HG02610 (cell line): Measurements from ENCODE around the gene TMEM106C.

ENCODE experiments used
- ATAC-seq: cut with Tn5 transposase; IDR thresholded peaks from one replicate; pipeline ENCODE4 v1.9.1; 2021; ENCODE audit warnings: mild to moderate bottlenecking, moderate library complexity; ENCODE audit not compliant: unreplicated experiment

Gene TMEM106C

GRCh38 chr12:47963340-47964040 lies at the start of gene TMEM106C:
TSS of gene TMEM106C (plus strand) at chr12:47963596. CDS start at chr12:47964237, 641 bp downstream.
- peak; percentile 90 for ATAC-seq

DNA sequence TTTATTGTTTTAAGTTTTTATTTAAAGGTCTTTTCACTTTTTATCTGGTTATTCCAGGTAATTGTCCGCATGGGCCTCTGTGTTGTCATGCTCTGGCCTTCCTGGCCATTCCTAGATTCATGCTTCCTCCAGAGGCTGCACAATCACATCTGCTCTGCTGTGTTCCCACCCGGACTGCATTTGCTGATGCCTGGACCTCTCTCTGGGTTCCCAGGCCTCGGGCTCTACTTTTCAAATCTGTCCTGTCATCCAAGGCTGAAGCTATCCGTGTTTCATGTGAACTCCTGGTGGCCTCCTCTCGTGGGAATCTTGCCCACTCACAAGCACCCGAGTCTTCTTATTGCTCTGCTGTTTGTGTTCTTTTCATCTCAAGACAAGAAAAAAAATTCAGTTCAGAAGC lies 42.5 kb upstream of the TMEM106C start:
- no peak for ATAC-seq

DNA sequence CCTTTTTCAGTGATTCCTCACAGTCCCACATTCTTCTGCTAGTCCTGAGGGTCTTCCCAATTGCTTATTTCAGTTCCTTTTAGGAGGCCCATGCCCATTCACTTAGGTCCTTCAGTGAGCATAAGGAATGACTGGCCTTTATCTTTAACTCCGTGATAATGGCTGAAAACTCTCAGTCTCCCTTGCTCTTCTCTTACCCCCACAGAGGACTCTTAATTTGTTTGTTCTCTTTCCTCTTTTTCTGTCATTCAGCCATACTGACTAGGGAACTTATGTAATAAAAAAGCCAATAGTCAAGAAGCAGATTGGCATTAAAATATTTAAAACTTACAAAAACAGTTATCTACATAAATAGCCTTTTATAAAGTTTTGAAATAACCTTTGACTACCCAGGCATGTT lies 41.5 kb upstream of the TMEM106C start:
- ATAC-seq, result no peak

- no peak for ATAC-seq
These were observed 36.0 kb upstream of the TMEM106C start for GRCh38 chr12:47927346-47927745.

DNA sequence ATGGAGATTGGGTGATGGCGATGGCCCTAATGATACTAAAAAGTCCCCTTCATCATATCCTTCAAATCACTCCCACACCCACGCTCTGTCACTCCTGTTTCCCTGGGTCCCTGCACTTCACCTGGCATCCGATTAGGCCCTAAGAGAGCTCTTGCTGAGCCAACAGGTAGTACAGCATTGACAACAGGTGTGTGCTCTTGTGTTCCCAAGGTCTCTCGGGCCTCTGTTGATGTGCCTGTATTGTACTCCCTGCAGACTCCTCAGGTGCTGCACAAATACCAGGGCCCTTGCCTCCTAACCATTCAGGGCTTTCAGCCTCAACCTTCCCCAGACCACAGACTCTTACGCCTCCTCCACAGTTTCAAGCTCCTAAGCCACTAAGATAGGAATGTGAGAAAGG lies 32.8 kb upstream of the TMEM106C start:
- ATAC-seq, result no peak

- no peak for ATAC-seq
These were observed 32.2 kb upstream of the TMEM106C start for GRCh38 chr12:47931187-47931586.

DNA sequence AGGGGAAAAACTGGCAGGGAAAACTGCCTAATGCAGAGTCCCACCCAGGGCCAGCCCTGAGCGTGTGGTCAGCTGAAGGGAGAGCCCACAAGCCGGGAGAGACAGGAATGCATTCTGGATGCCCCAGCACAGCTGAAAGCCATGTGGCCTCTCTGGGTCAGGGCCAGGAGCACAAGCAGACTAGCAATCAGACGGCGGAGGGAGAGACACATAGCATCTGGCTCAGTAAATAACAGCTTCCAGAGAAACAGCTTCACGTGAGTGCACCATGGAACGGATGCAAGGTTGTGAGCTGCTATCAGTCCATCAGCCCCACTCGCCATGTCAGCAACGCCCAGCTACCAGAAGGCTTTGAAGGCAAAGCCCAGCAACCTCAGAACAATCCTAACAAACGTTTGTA lies 28.2 kb upstream of the TMEM106C start:
- ATAC-seq, result no peak

DNA sequence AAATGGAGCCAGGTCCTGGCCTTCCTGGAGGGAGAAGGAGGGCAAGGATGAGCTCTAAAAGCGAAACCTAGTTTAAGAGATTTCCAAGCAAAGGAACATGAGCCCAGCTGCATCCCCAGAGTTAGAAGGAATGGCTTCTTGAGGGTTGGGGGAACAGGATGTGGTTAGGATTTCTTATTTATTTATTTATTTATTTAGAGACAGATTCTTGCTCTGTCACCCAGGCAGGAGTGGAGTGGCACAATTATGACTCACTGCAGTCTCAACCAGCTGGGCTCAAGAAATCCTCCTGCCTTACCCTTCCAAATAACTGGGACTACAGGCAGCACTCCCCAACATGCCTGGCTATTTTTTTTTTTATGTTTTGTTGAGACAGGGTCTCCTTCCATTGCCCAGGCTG lies 25.3 kb upstream of the TMEM106C start:
- ATAC-seq, result no peak

DNA sequence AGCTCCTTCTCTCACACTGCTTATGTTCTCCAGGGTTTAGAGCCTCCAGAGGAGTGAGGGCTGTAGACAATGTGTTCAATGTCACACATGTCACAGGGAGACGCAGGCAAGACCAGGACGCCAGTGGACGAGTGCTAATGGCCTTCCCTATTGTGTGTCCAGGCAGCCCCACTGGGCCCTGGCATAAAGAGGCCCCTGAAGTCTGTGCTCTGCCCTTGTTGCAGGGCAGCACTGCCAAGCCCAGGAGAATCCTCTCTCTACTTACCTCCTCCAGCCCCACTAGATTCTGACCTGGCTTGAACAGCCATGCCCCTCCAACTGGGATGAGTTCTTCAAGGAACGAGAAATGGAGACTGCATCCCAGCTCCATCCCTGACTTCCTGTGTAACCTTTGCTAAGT lies 24.8 kb upstream of the TMEM106C start:
- ATAC-seq, result no peak

- ATAC-seq, result no peak
These were observed 24.3 kb upstream of the TMEM106C start for GRCh38 chr12:47939009-47939601.

- ATAC-seq, result no peak
These were observed 22.5 kb upstream of the TMEM106C start for GRCh38 chr12:47940773-47941474.

DNA sequence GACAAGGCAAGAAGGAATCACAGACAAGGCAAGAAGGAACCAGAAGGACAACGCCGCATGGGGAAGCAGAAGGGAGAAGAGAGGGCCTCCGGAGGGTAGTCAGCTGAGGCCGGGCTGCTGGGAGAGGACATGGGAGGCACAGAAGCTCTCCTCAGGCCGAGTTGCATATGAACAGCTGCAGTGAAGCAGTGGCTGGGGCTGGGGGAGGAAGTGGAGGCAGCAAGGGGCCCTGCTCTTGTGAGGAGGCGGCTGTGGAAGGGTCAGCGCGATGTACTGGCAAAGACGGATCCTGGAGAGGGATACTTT lies 22.0 kb upstream of the TMEM106C start:
- ATAC-seq, result no peak

DNA sequence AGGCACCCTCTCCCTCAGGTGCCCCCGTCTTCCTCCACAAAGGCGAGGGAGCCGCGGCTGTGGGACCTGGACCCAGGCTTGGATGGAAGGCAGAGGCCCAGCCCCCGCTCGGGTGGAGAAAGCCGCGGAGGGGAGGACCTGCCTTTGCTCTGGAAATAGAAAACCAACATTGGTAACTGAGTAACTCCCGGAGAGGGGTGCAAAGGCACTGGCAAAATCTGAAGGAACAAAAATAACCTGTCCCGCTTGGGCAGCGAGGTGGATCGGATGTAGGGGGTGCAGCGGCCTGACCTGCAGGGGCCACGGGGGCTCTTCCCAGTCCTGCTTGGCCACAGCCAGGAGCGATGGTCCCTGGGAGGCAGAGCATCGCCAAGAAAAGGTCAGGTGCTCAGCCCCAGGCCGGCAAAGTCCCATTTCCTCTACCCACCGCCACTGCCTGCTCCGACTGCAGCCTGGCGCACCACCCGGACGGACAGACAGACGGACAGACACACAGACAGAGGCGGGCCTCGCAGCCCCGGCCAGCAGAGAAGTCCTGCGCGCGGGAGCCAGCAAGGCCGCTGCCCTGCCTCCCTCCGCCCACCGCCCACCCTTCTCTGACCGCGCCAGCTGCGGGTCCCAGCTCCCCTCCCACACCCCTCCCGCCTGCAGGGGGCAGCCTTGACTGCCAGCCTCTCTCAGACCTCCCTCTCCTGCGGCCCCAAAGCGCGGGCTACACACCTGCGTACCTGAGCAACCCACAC lies 21.4 kb upstream of the TMEM106C start:
- ATAC-seq, result no peak

DNA sequence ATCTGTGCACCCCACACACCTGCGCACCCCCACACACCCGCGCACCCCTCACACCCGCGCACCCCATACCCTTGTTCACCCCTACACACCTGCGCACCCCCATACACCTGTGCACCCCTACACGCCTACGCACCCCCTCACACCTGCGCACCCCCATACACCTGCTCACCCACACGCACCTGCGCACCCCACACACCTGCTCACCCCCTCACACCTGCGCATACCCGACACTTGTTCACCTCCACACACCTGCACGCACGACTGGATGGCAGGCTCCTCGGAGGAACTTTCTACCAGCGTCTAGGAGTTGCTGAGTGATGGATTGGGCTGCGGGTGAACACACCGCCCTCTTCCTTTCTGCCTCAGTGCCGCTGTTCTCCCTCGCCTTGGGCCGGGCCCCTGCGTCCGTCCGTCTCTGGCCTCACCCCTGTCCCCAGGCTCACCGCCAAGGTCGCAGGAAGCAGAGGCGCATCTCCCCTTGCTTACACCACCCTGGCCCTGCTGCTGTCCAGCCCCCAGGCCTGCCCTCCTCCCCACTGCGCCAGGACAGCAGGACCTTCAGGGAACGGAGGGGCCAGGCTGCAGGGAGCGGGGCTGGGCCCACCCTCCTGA lies 20.7 kb upstream of the TMEM106C start:
- no peak for ATAC-seq

- ATAC-seq, result no peak
These were observed 19.6 kb upstream of the TMEM106C start for GRCh38 chr12:47943623-47944340.

DNA sequence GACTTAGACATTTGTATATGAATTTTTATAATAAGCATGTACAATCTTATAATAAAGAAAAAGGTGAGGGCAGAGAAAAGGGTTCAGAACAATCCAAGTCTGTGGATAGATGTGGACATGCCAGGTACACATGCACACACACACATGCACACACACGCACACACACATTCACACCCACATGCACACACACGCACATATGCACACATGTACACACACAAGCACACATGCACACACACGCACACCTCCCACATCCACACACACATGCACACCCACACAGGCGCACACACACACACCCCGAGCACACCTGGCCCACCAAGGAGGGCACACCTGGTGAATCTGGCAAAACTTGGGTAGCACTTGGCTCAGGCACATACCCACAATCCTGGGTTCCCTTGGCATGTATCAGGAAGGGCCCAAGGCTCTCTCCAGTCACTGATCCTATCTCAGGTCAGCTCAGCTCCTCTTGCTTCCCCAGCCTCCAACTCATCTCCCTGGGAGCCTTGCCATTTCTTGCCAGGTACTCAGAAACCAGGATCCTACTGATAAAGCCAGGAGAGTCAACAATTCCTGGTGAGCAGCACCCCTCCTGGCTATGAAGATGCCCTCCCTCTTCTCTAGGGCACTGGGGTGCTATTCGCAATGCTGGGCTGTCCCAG lies 18.6 kb upstream of the TMEM106C start:
- no peak for ATAC-seq

DNA sequence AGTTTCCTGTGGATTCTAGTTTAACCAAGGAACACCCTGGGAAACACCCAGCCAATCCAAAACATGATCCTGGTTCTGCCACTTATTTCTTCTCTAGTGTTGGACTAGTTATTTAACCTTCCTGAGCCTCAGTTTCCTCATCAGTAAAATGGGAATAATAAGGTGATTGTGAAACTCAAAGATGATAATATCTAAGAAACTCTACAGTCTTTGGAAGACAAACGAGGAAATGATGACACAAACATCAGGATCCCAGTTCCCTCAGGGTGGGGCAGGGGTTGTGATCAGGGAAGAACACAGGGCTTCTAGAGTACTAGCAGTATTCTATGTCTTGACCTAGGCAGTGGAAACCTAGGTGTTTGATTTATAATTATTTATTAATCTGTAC lies 18.1 kb upstream of the TMEM106C start:
- no peak for ATAC-seq

- ATAC-seq, result no peak
These were observed 16.7 kb upstream of the TMEM106C start for GRCh38 chr12:47946413-47947323.

GRCh38 chr12:47947341-47947740 lies 16.1 kb upstream of the TMEM106C start:
- no peak for ATAC-seq
